Activated T-helper 17 cell treated with anti-CD3 and anti-CD28 coated beads, Interleukin-2, amount 50 U/mL, for 72 hours (primary cell): ENCODE measurements around the gene MED13L. TPM values are rescaled to one million over a fixed set of nuclear protein-coding genes. Genes with fewer than 3 reads are reported as not detected.

Source experiments
- ATAC-seq: fragments of 150-1000 bp; cut with Tn5 transposase; replicated peaks from 2 replicates; pipeline ENCODE4 v1.10.0; 2021; ENCODE audit warnings: mild to moderate bottlenecking, moderate library complexity
- H3K27ac Mint-ChIP-seq: one replicate; pipeline ENCODE4 v1.8.0; 2022; ENCODE audit warnings: mixed read lengths
- H3K27me3 Mint-ChIP-seq: one replicate; pipeline ENCODE4 v1.8.0; 2022; ENCODE audit warnings: mixed read lengths
- H3K36me3 Mint-ChIP-seq: one replicate; pipeline ENCODE4 v1.8.0; 2022; ENCODE audit warnings: low read depth, mild to moderate bottlenecking, mixed read lengths
- H3K4me1 Mint-ChIP-seq: one replicate; pipeline ENCODE4 v1.8.0; 2022; ENCODE audit warnings: mixed read lengths
- H3K4me3 Mint-ChIP-seq: one replicate; pipeline ENCODE4 v1.8.0; 2022; ENCODE audit warnings: mild to moderate bottlenecking, mixed read lengths
- H3K9me3 Mint-ChIP-seq: one replicate; pipeline ENCODE4 v1.8.0; 2022; ENCODE audit warnings: mixed read lengths
- total RNA-seq, 2 donors: library from RNA; stranded (reverse); gene quantifications; one replicate each; pipeline ENCODE4 v1.2.3, GENCODE V29; 2022

The MED13L gene
- total RNA-seq, 2 donors from 2014 or later, result 49.9 to 56.2 TPM

DNA sequence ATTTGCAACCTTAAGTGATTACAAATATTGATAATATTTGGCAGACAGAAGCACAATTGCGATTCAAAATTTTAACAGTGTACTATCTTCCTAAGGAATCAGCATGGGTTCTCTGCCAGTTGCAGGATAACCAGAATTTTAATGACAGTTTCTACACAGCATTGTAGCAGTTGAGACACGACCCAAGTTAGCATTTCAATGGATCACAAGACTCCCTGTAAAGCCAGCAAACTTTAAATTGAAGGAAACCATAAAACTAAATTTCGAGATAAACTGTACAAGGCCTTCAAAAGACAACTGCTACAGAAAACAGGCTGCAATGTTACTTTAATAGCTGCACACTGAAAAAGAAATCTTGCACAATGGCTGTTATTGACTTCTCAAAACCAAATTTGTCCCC lies 154.9 kb downstream of the MED13L start:
- H3K9me3 Mint-ChIP-seq, result no peaks in the 10 kb centered on the region
- peaks cover 29% of the 10 kb centered on the region for H3K4me1 Mint-ChIP-seq

DNA sequence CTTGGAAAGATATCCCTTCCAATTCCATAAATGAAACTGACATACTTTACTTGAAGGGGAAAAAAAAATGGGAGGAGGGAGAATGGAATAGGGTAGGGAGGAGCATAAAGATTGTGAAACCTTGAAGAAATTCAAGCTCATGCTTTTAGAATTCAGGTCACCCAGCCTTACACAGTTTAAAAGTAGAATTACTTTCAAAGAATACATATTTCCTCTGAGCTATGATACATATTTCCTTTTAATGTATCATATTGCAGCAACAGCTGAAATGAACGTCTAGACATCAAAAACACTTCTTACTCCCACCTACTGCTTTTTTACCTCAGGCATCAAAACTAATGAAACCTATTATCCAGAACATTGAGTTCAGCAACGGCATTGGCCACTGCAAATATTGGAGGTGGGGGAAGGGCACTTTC lies 156.0 kb downstream of the MED13L start:
- Mint-ChIP-seq H3K4me3 (peak overlapping the region; percentile 67), H3K27me3 (no peaks in the 10 kb centered on the region), H3K4me1 (peaks cover 35% of the 10 kb centered on the region), H3K9me3 (no peaks in the 10 kb centered on the region), H3K27ac (no peak overlapping the region), H3K36me3 (no peaks in the 10 kb centered on the region)
- peak; percentile 29 for ATAC-seq

More for the DNA sequence above, 154.9 kb downstream of the MED13L start:
- H3K36me3 Mint-ChIP-seq, result no peaks in the 10 kb centered on the region
- H3K4me3 Mint-ChIP-seq, result peak overlapping the region; percentile 67
- ATAC-seq, result no peak
- H3K27ac Mint-ChIP-seq, result no peak overlapping the region
- no peaks in the 10 kb centered on the region for H3K27me3 Mint-ChIP-seq

GRCh38 chr12:116116650-116117424 lies 160.7 kb downstream of the MED13L start:
- Mint-ChIP-seq H3K4me1 (peaks cover 27% of the 10 kb centered on the region), H3K36me3 (no peaks in the 10 kb centered on the region), H3K9me3 (no peaks in the 10 kb centered on the region), H3K27ac (no peak overlapping the region), H3K4me3 (no peak overlapping the region), H3K27me3 (no peaks in the 10 kb centered on the region)
- peak; percentile 77 for ATAC-seq

DNA sequence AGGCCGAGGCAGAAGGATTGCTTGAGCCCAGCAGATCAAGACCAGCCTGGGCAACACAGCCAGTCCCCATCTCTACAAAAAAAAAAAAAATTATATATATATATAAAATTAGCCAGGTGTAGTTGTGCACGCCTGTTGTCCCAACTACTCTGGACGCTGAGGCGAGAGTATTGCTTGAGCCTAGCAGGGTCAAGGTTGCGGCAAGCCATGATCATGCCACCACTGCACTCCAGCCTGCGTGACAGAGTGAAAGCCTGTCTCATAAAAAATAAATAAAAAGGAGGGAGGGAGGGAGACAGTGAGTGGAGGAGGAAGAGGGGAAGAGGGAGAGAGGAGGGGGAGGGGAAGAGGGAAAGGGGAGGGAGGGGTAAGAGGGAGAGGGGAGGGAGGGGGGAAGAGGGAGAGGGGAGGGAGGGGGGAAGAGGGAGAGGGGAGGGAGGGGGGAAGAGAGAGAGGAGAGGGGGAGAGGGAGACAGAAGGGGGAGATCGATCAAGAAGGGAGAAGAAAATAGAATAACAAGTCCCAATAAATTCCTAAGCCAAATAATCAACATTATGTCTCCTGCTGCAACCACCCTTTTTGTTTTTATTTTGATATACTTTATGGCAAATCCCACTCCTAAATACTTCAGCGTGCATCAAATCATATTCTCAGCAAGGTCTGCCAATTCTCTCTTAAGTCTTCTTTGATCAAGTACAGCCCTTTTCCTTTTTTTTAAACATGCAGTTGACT lies 163.9 kb downstream of the MED13L start:
- no peak overlapping the region for H3K27ac Mint-ChIP-seq
- no peak overlapping the region for H3K4me3 Mint-ChIP-seq
- no peaks in the 10 kb centered on the region for H3K27me3 Mint-ChIP-seq
- no peak for ATAC-seq
- peaks cover 19% of the 10 kb centered on the region for H3K36me3 Mint-ChIP-seq
- H3K9me3 Mint-ChIP-seq, result no peaks in the 10 kb centered on the region
- peaks cover 12% of the 10 kb centered on the region for H3K4me1 Mint-ChIP-seq

DNA sequence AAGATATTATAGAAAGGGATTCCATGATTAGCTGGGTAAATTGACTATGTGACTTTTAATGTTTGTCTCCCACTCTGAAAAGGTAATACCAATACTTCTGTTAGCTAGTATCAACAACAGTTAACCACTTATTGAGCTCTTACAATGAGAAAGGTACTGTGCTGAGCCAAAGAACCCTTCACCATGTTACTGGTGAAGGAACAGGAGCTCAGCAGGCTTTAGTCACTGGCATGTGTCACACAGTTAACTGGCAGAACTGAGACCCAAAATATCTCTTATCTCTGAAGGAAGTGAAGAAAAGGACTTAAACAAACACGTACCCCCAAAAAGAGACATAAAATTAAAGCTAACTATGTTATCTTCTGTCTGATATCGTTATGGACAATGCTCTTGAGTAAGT lies 170.6 kb downstream of the MED13L start:
- Mint-ChIP-seq H3K4me1 (peaks cover 4% of the 10 kb centered on the region), H3K4me3 (no peak overlapping the region), H3K36me3 (peaks cover 36% of the 10 kb centered on the region), H3K9me3 (no peaks in the 10 kb centered on the region), H3K27ac (no peak overlapping the region), H3K27me3 (no peaks in the 10 kb centered on the region)
- no peak for ATAC-seq

- no peak overlapping the region for H3K27ac Mint-ChIP-seq
- no peaks in the 10 kb centered on the region for H3K27me3 Mint-ChIP-seq
- peaks cover 24% of the 10 kb centered on the region for H3K36me3 Mint-ChIP-seq
- ATAC-seq, result no peak
- peaks cover 22% of the 10 kb centered on the region for H3K4me1 Mint-ChIP-seq
- no peak overlapping the region for H3K4me3 Mint-ChIP-seq
- H3K9me3 Mint-ChIP-seq, result no peaks in the 10 kb centered on the region
These were observed 173.2 kb downstream of the MED13L start for GRCh38 chr12:116104167-116104767.

- Mint-ChIP-seq H3K4me1 (peaks cover 26% of the 10 kb centered on the region), H3K9me3 (no peaks in the 10 kb centered on the region), H3K27ac (no peak overlapping the region), H3K27me3 (no peaks in the 10 kb centered on the region), H3K4me3 (no peak overlapping the region), H3K36me3 (peaks cover 20% of the 10 kb centered on the region)
- no peak for ATAC-seq
These were observed 175.5 kb downstream of the MED13L start for GRCh38 chr12:116101991-116102390.

GRCh38 chr12:116099652-116100432 lies 177.7 kb downstream of the MED13L start:
- Mint-ChIP-seq H3K27ac (peak overlapping the region; percentile 55), H3K4me3 (peak overlapping the region; percentile 48)
- ATAC-seq, result peak; percentile 93

GRCh38 chr12:116096874-116097273 lies 180.6 kb downstream of the MED13L start:
- H3K9me3 Mint-ChIP-seq, result no peaks in the 10 kb centered on the region
- peaks cover 27% of the 10 kb centered on the region for H3K4me1 Mint-ChIP-seq
- H3K4me3 Mint-ChIP-seq, result no peak overlapping the region
- peaks cover 18% of the 10 kb centered on the region for H3K36me3 Mint-ChIP-seq
- H3K27ac Mint-ChIP-seq, result no peak overlapping the region
- ATAC-seq, result no peak
- H3K27me3 Mint-ChIP-seq, result no peaks in the 10 kb centered on the region

More at GRCh38 chr12:116099652-116100432, 177.7 kb downstream of the MED13L start:
- H3K36me3 Mint-ChIP-seq, result peaks cover 18% of the 10 kb centered on the region
- no peaks in the 10 kb centered on the region for H3K9me3 Mint-ChIP-seq
- H3K27me3 Mint-ChIP-seq, result no peaks in the 10 kb centered on the region
- H3K4me1 Mint-ChIP-seq, result peaks cover 22% of the 10 kb centered on the region

DNA sequence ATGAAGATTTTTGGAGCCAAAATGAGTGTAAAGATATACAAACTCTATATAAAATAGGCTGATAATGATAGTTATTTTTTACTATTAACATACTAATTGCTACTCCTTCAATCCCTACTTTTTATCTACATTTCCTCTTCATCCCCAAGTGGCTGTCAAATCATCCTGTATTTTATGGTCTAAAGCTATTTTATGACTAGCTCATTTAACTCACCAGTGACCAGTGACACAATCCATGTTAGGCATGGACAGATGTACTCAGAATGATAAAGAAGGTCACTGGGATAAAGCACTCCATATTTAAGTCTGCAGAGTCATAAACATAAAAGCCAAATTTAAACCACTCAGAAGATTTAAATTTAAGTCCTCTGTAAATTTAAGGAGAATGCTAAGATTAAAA lies 183.0 kb downstream of the MED13L start:
- peaks cover 23% of the 10 kb centered on the region for H3K36me3 Mint-ChIP-seq
- no peak for ATAC-seq
- no peak overlapping the region for H3K27ac Mint-ChIP-seq
- H3K27me3 Mint-ChIP-seq, result no peaks in the 10 kb centered on the region
- H3K4me3 Mint-ChIP-seq, result no peak overlapping the region
- H3K9me3 Mint-ChIP-seq, result no peaks in the 10 kb centered on the region
- H3K4me1 Mint-ChIP-seq, result peaks cover 24% of the 10 kb centered on the region

- Mint-ChIP-seq H3K27me3 (no peaks in the 10 kb centered on the region), H3K4me3 (no peak overlapping the region), H3K27ac (no peak overlapping the region), H3K36me3 (peaks cover 23% of the 10 kb centered on the region), H3K4me1 (peaks cover 21% of the 10 kb centered on the region), H3K9me3 (no peaks in the 10 kb centered on the region)
- no peak for ATAC-seq
These were observed 183.6 kb downstream of the MED13L start for GRCh38 chr12:116093915-116094314.

GRCh38 chr12:116092776-116093175 lies 184.7 kb downstream of the MED13L start:
- H3K4me1 Mint-ChIP-seq, result peaks cover 32% of the 10 kb centered on the region
- H3K9me3 Mint-ChIP-seq, result no peaks in the 10 kb centered on the region
- peaks cover 33% of the 10 kb centered on the region for H3K36me3 Mint-ChIP-seq
- no peak overlapping the region for H3K4me3 Mint-ChIP-seq
- no peaks in the 10 kb centered on the region for H3K27me3 Mint-ChIP-seq
- no peak overlapping the region for H3K27ac Mint-ChIP-seq
- ATAC-seq, result no peak

- Mint-ChIP-seq H3K9me3 (no peaks in the 10 kb centered on the region), H3K4me3 (no peak overlapping the region)
These were observed 185.3 kb downstream of the MED13L start for GRCh38 chr12:116092162-116092561.

GRCh38 chr12:116091579-116091978 lies 185.9 kb downstream of the MED13L start:
- no peaks in the 10 kb centered on the region for H3K27me3 Mint-ChIP-seq
- H3K27ac Mint-ChIP-seq, result peak overlapping the region; percentile 71
- H3K4me3 Mint-ChIP-seq, result no peak overlapping the region
- ATAC-seq, result peak; percentile 37
- peaks cover 38% of the 10 kb centered on the region for H3K4me1 Mint-ChIP-seq
- H3K9me3 Mint-ChIP-seq, result no peaks in the 10 kb centered on the region
- peaks cover 33% of the 10 kb centered on the region for H3K36me3 Mint-ChIP-seq

More at GRCh38 chr12:116092162-116092561, 185.3 kb downstream of the MED13L start:
- peaks cover 33% of the 10 kb centered on the region for H3K36me3 Mint-ChIP-seq
- no peaks in the 10 kb centered on the region for H3K27me3 Mint-ChIP-seq
- ATAC-seq, result no peak
- H3K4me1 Mint-ChIP-seq, result peaks cover 38% of the 10 kb centered on the region
- H3K27ac Mint-ChIP-seq, result no peak overlapping the region
